Testis (tissue), 3 donors: Measurements from ENCODE around the gene KBTBD12. TPM values are rescaled to one million over a fixed set of nuclear protein-coding genes. Genes with fewer than 3 reads are reported as not detected.
"Not testable (repeated sequence)": the region's sequence is repeated elsewhere in the genome, so short reads cannot be mapped to it uniquely, and the experiment has no call there.

Experiments
- DNase-seq: peaks from one replicate; pipeline ENCODE4 v3.0.0-alpha.2; 2019
- H3K27ac ChIP-seq, 2 donors: fragments of 200-600 bp; sonication (generic); one replicate each; pipeline ENCODE4 v1.5.1; 2019
- H3K27me3 ChIP-seq: fragments of 200-600 bp; sonication (generic); one replicate; pipeline ENCODE4 v1.5.1; 2019
- H3K36me3 ChIP-seq: fragments of 200-600 bp; sonication (generic); one replicate; pipeline ENCODE4 v1.5.1; 2017; ENCODE audit warnings: low read depth; ENCODE audit errors: missing control alignments
- H3K4me1 ChIP-seq: fragments of 200-600 bp; sonication (generic); one replicate; pipeline ENCODE4 v1.5.1; 2019
- H3K4me3 ChIP-seq, 2 donors: fragments of 200-600 bp; sonication (generic); one replicate each; pipeline ENCODE4 v1.5.1; 2017 to 2019
- H3K9me3 ChIP-seq: fragments of 200-600 bp; sonication (generic); one replicate; pipeline ENCODE4 v1.5.1; 2017
- POLR2A ChIP-seq: fragments of 450-650 bp; IDR thresholded peaks from one replicate; pipeline ENCODE4 v1.6.1; 2017; ENCODE audit warnings: antibody characterized with exemption, mild to moderate bottlenecking, moderate library complexity
- WGBS, 2 donors: methylation state at CpG; one replicate each; pipeline ENCODE4 v1.1.5; 2018; 5-methylcytosine and 5-hydroxymethylcytosine counted together
- intact Hi-C: fragments of 100-400 bp; cut with DNase I; formaldehyde crosslinking; loops from one replicate; pipeline ENCODE4 v1.15.1; 2023; ENCODE audit warnings: low total_unique reads
- polyA plus RNA-seq: library from polyadenylated mRNA; stranded (reverse); fragments of 350-450 nt; fragmentation: Illumina TruSeq; extraction: RNeasy Lipid Tissue Mini Kit (QIAGEN cat#74804); gene quantifications from one replicate; pipeline ENCODE4 v1.2.3, GENCODE V29; 2014; ENCODE audit warnings: low read depth, low replicate concordance; ENCODE audit not compliant: insufficient read depth
- total RNA-seq, 2 donors: library from RNA; depleted of rRNA; stranded (reverse); fragments of >200 nt; gene quantifications; one replicate each; pipeline ENCODE4 v1.2.3, GENCODE V29; 2016
- TF ChIP-seq, protein P1 (sequence below), 3 experiments: fragments of 450-650 bp in 2 of 3; fragments of 200-600 bp in 1 of 3; sonication (generic) in 1 of 3; IDR thresholded peaks; one replicate each; pipeline ENCODE4 v1.5.1; 2016 to 2019; ENCODE audit warnings: antibody characterized with exemption in 3 of 3, mild to moderate bottlenecking in 2 of 3, moderate library complexity in 1 of 3

The KBTBD12 gene
- total and polyA plus RNA-seq, 3 donors from 2014 or later: 1.6 to 4.6 (median 2.7) TPM

DNA sequence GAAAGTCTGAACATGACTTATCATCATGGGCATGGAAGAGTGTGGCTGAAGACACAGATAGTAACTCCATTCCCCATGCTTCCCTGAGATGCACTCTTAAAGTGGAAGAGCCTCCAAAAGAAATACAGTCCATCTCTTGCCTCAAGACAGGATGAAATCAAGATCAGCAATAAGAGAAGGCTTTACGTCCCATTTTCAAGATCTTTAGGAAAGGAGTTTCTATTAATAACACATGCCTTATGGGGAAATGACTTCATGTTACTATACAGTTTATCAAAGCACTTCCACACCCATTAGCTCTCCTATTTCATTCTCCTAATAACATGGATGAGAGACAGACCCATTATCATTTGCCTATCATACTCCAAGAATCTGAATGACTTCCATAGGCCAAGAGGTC is 6.1 kb upstream of the KBTBD12 start:
- no peaks in the 10 kb centered on the region for H3K36me3 ChIP-seq
- WGBS, 2 donors: 92 to 97% methylated on average over 1 of the region's 1 CpG
- intact Hi-C loops: no loop called here
- H3K27ac ChIP-seq: no peak overlapping the region
- no peak for TF ChIP-seq POLR2A
- TF ChIP-seq, protein P1, sequence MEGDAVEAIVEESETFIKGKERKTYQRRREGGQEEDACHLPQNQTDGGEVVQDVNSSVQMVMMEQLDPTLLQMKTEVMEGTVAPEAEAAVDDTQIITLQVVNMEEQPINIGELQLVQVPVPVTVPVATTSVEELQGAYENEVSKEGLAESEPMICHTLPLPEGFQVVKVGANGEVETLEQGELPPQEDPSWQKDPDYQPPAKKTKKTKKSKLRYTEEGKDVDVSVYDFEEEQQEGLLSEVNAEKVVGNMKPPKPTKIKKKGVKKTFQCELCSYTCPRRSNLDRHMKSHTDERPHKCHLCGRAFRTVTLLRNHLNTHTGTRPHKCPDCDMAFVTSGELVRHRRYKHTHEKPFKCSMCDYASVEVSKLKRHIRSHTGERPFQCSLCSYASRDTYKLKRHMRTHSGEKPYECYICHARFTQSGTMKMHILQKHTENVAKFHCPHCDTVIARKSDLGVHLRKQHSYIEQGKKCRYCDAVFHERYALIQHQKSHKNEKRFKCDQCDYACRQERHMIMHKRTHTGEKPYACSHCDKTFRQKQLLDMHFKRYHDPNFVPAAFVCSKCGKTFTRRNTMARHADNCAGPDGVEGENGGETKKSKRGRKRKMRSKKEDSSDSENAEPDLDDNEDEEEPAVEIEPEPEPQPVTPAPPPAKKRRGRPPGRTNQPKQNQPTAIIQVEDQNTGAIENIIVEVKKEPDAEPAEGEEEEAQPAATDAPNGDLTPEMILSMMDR (IDR thresholded peaks at IDR 0.05): no peak
- DNase-seq: no peak
- no peaks in the 10 kb centered on the region for H3K27me3 ChIP-seq
- no peak overlapping the region for H3K4me3 ChIP-seq
- H3K4me1 ChIP-seq: peaks cover 9% of the 10 kb centered on the region
- H3K9me3 ChIP-seq: no peaks in the 10 kb centered on the region

DNA sequence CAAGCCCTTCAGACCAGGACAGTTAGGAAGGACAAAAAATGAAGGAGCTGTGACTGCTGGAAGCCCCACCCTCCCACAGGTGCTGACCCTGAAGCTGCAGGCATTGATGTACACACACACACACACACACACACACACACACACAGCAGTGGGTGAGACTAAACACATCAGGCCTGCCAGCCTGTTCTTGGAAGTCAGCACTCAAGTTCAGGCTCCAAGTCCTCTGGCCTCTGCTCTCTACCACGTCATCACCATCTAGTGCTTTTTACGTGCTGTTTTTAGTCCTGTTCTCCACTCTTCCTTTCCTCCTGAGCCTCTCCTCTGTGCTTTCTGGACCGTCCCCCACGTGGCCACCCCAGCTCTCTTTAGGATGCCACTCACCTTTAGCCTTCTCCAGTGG is 5.4 kb upstream of the KBTBD12 start:
- H3K27me3 ChIP-seq: no peaks in the 10 kb centered on the region
- H3K4me3 ChIP-seq: no peak overlapping the region
- TF ChIP-seq, protein P1 (IDR thresholded peaks at IDR 0.05): no peak
- TF ChIP-seq POLR2A: no peak
- peak; percentile 47 for DNase-seq
- peak overlapping the region in 1 of 2 donors; percentile 43 for H3K27ac ChIP-seq
- no peaks in the 10 kb centered on the region for H3K36me3 ChIP-seq
- intact Hi-C loops: loop anchor here (5.0 kb wide), 1 partner anchor 217 kb away; no protein-coding TSS in a partner anchor
- H3K9me3 ChIP-seq: no peaks in the 10 kb centered on the region
- peaks cover 9% of the 10 kb centered on the region for H3K4me1 ChIP-seq
- WGBS, 2 donors: 79 to 83% methylated on average over 4 of the region's 4 CpGs

DNA sequence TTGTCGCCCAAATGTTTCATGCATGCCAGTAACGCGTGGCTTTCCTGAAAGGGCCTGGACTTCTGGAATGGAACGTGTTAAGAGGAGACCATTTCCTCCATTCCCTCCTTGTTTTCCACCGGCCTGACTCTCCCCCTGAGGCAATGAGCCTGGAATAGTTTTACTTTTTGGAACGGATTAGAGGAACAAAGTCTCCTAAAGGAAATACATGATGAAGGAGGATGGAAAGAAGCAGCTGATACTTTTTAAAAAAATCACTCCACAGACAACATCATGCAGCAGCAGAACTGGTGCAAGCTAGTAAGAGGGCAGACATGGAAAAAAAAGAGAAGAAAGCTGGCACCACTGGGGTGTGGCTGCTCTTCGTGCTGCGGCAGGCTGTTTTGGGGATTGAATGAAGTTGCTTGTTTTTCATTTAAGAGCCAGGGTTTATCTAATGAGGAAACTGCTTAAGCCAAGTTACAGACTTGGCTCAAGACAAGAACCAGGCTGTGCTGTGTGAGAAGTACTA is 3.6 kb upstream of the KBTBD12 start:
- H3K36me3 ChIP-seq: no peaks in the 10 kb centered on the region
- no peak overlapping the region for H3K4me3 ChIP-seq
- H3K9me3 ChIP-seq: no peaks in the 10 kb centered on the region
- TF ChIP-seq, protein P1 (IDR thresholded peaks at IDR 0.05): no peak
- TF ChIP-seq POLR2A: no peak
- no peaks in the 10 kb centered on the region for H3K27me3 ChIP-seq
- 33 to 34% methylated on average over 8 of the region's 8 CpGs for WGBS, 2 donors
- DNase-seq: no peak
- H3K4me1 ChIP-seq: peaks cover 9% of the 10 kb centered on the region
- intact Hi-C loops: loop anchor here (5.0 kb wide), 1 partner anchor 219 kb away; no protein-coding TSS in a partner anchor
- H3K27ac ChIP-seq: peak overlapping the region; percentile 53 to 80

DNA sequence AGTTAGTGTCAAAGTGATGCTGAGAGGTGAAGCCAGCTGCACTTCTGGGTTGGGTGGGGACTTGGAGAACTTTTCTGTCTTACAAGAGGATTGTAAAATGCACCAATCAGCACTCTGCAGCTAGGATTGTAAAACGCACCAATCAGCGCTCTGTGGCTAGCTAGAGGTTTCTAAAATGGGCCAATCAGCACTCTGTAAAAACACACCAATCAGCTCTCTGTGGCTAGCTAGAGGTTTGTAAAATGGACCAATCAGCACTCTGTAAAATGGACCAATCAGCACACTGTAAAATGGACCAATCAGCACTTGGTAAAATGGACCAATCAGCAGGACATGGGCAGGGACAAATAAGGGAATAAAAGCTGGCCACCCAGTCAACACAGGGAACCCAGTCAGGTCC is 1.2 kb upstream of the KBTBD12 start:
- H3K36me3 ChIP-seq, H3K27ac ChIP-seq, H3K4me1 ChIP-seq, H3K9me3 ChIP-seq, H3K27me3 ChIP-seq: not testable (repeated sequence)
- intact Hi-C loops: loop anchor here (5.0 kb wide), 1 partner anchor 222 kb away; no protein-coding TSS in a partner anchor
- 79 to 86% methylated on average over 2 of the region's 2 CpGs for WGBS, 2 donors
- H3K4me3 ChIP-seq: peak overlapping the region in 1 of 2 donors; percentile 52
- peak; percentile 69 for DNase-seq

DNA sequence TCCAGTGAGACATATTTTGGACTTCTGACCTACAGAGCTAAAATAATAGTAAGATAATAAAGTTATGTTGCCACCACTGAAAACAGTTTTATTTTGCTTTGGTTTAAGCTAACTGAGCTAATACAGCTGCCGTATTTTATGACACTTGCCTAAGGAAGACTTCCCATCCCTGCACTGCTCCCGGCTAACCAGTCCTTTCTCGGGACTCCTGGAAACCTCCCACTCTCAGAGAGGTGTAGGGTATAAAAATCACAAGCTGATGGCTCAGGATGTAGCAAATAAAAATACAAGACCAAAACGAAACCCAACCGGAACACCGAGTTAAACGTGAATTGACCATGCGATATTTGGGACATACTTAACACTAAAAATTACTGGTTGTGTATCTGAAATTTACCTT is 448 bp upstream of the KBTBD12 start:
- no peaks in the 10 kb centered on the region for H3K36me3 ChIP-seq
- DNase-seq: no peak
- 37 to 40% methylated on average over 8 of the region's 8 CpGs for WGBS, 2 donors
- intact Hi-C loops: loop anchor here (5.0 kb wide), 1 partner anchor 222 kb away; no protein-coding TSS in a partner anchor
- peak overlapping the region; percentile 52 to 60 for H3K4me3 ChIP-seq
- H3K9me3 ChIP-seq: no peaks in the 10 kb centered on the region
- peaks cover 9% of the 10 kb centered on the region for H3K4me1 ChIP-seq
- no peaks in the 10 kb centered on the region for H3K27me3 ChIP-seq
- TF ChIP-seq POLR2A: no peak
- TF ChIP-seq, protein P1 (IDR thresholded peaks at IDR 0.05): no peak
- H3K27ac ChIP-seq: peak overlapping the region in 1 of 2 donors; percentile 67
